Hepatocyte (in vitro differentiated cells): ENCODE data around the gene RGS6.

Source experiments
- EZH2 ChIP-seq: fragments of 200-600 bp; sonication (generic); IDR thresholded peaks from 2 replicates; pipeline ENCODE4 v1.6.1; 2016; ENCODE audit warnings: antibody characterized with exemption, mild to moderate bottlenecking, borderline replicate concordance
- TF ChIP-seq, protein P1 (sequence below): fragments of 200-600 bp; sonication (generic); IDR thresholded peaks from 2 replicates; pipeline ENCODE4 v1.5.1; 2016; ENCODE audit warnings: antibody characterized with exemption, mild to moderate bottlenecking; ENCODE audit not compliant: poor library complexity

DNA sequence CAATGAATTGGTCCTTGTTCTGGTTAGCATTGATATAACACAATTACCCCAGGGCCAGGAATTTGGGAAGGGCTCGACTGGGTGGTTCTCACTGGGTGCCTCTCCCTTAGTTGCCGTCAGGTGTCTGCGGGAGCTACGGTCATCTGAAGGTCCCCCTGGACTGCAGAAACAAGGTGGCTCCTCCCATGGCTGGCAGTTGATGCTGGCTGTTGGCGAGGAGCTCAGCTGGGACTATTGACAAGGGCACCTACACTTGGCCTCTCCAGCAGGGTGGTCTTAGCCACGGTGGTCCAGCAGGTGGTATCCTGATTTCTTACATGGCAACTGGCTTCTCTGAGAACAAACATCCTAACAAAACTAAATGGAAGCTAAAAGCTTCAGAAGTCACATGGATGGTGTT is 41.0 kb upstream of the RGS6 start:
- TF ChIP-seq, protein P1, sequence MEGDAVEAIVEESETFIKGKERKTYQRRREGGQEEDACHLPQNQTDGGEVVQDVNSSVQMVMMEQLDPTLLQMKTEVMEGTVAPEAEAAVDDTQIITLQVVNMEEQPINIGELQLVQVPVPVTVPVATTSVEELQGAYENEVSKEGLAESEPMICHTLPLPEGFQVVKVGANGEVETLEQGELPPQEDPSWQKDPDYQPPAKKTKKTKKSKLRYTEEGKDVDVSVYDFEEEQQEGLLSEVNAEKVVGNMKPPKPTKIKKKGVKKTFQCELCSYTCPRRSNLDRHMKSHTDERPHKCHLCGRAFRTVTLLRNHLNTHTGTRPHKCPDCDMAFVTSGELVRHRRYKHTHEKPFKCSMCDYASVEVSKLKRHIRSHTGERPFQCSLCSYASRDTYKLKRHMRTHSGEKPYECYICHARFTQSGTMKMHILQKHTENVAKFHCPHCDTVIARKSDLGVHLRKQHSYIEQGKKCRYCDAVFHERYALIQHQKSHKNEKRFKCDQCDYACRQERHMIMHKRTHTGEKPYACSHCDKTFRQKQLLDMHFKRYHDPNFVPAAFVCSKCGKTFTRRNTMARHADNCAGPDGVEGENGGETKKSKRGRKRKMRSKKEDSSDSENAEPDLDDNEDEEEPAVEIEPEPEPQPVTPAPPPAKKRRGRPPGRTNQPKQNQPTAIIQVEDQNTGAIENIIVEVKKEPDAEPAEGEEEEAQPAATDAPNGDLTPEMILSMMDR, result no peak
- no peak for TF ChIP-seq EZH2
